ENCODE data around the gene PCSK5.
"Not testable (repeated sequence)": the region's sequence is repeated elsewhere in the genome, so short reads cannot be mapped to it uniquely, and the experiment has no call there.

Gene PCSK5

GRCh38 chr9:75890472-75891276 is at the start of gene PCSK5:
Gene PCSK5 (plus strand): TSS chr9:75890673. CDS start chr9:75891182, 509 bp downstream.
- peak; percentile 93 for DNase-seq (ENCODE audit: low spot score)

- DNase-seq (ENCODE audit: low spot score) = no peak
Observed at GRCh38 chr9:75844321-75844720, 46.2 kb upstream of the PCSK5 start.

GRCh38 chr9:75845806-75846205 is 44.7 kb upstream of the PCSK5 start:
- DNase-seq (ENCODE audit: low spot score) = no peak

GRCh38 chr9:75847085-75847484 is 43.4 kb upstream of the PCSK5 start:
- no peak for DNase-seq (ENCODE audit: low spot score)

GRCh38 chr9:75850459-75851200 is 39.8 kb upstream of the PCSK5 start:
- DNase-seq (ENCODE audit: low spot score) = no peak

GRCh38 chr9:75851917-75852316 is 38.6 kb upstream of the PCSK5 start:
- DNase-seq (ENCODE audit: low spot score) = no peak

GRCh38 chr9:75852746-75853145 is 37.7 kb upstream of the PCSK5 start:
- DNase-seq (ENCODE audit: low spot score) = no peak

- DNase-seq (ENCODE audit: low spot score) = peak; percentile 30
Observed at GRCh38 chr9:75855509-75855908, 35.0 kb upstream of the PCSK5 start.

GRCh38 chr9:75858497-75859092 is 31.9 kb upstream of the PCSK5 start:
- no peak for DNase-seq (ENCODE audit: low spot score)

GRCh38 chr9:75864266-75864665 is 26.2 kb upstream of the PCSK5 start:
- no peak for DNase-seq (ENCODE audit: low spot score)

- peak; percentile 58 for DNase-seq (ENCODE audit: low spot score)
Observed at GRCh38 chr9:75866273-75866871, 24.1 kb upstream of the PCSK5 start.

GRCh38 chr9:75868526-75868925 is 21.9 kb upstream of the PCSK5 start:
- not testable (repeated sequence) for DNase-seq (ENCODE audit: low spot score)

GRCh38 chr9:75869236-75869635 is 21.2 kb upstream of the PCSK5 start:
- no peak for DNase-seq (ENCODE audit: low spot score)

- DNase-seq (ENCODE audit: low spot score) = no peak
Observed at GRCh38 chr9:75870450-75870849, 20.0 kb upstream of the PCSK5 start.

GRCh38 chr9:75871624-75872023 is 18.8 kb upstream of the PCSK5 start:
- DNase-seq (ENCODE audit: low spot score) = no peak

GRCh38 chr9:75873712-75874111 is 16.8 kb upstream of the PCSK5 start:
- no peak for DNase-seq (ENCODE audit: low spot score)

- no peak for DNase-seq (ENCODE audit: low spot score)
Observed at GRCh38 chr9:75876999-75877640, 13.4 kb upstream of the PCSK5 start.

GRCh38 chr9:75878488-75878860 is 12.0 kb upstream of the PCSK5 start:
- no peak for DNase-seq (ENCODE audit: low spot score)

- DNase-seq (ENCODE audit: low spot score) = peak; percentile 50
Observed at GRCh38 chr9:75880618-75881017, 9.9 kb upstream of the PCSK5 start.

GRCh38 chr9:75881761-75882160 is 8.7 kb upstream of the PCSK5 start:
- no peak for DNase-seq (ENCODE audit: low spot score)

- no peak for DNase-seq (ENCODE audit: low spot score)
Observed at GRCh38 chr9:75885652-75886051, 4.8 kb upstream of the PCSK5 start.

GRCh38 chr9:75889577-75889976 is 896 bp upstream of the PCSK5 start:
- DNase-seq (ENCODE audit: low spot score) = peak; percentile 63

Data from RKO (cell line).